Activated T-cell treated with anti-CD3 and anti-CD28 coated beads, Interleukin-2, amount 50 U/mL, for 1 hour (primary cell): Measurements from ENCODE around the gene PDCL2.
"Not testable (repeated sequence)": the region's sequence is repeated elsewhere in the genome, so short reads cannot be mapped to it uniquely, and the experiment has no call there.

Experiments used
- DNase-seq: peaks from one replicate; pipeline ENCODE4 v3.0.0-alpha.2; 2020

The PDCL2 gene

DNA sequence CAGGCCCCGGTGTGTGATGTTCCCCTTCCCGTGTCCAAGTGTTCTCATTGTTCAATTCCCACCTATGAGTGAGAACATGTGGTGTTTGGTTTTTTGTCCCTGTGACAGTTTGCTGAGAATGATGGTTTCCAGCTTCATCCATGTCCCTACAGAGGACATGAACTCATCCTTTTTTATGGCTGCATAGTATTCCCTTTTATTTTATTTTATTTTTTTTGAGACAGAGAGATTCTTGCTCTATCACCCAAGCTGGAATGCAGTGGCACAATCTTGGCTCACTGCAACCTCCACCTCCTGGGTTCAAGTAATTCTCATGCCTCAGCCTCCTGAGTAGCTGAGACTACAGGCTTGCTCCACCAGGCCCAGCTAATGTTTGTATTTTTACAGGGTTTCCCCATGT, 9.3 kb downstream of the PDCL2 start:
- DNase-seq, result not testable (repeated sequence)

- no peak for DNase-seq
These were observed 13.6 kb downstream of the PDCL2 start for GRCh38 chr4:55578341-55579010.

GRCh38 chr4:55575513-55575912, 16.5 kb downstream of the PDCL2 start:
- DNase-seq, result no peak

- no peak for DNase-seq
These were observed 17.8 kb downstream of the PDCL2 start for GRCh38 chr4:55574252-55574651.

GRCh38 chr4:55571806-55572205, 20.2 kb downstream of the PDCL2 start:
- DNase-seq, result no peak

DNA sequence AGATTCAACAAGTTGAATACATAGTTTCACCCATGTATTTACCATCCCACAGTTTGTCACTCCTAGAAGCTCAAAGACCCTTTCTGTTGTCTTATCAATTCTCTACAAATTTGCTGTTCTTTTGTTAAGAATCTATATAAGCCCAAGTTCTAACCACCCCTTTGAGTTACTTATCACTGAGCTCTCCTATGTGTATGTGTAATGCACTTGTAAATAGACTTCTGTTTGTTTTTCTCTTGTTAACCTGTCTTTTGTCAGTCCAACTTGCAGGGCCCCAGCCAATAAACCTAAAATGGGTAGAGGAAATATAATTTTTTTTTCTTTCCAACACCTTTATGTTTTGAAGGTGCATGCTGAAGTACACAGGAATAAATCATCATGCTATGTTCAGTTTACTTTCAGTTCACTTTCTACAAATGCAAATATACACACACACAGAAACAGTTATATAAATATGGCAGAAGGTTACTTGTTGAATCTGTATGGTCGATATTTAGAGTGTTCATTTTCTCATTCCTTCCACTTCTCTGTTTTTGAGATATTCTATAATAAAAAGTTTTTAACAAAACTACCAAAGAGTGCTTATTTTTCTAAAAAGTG, 23.0 kb downstream of the PDCL2 start:
- no peak for DNase-seq

- no peak for DNase-seq
These were observed 30.2 kb downstream of the PDCL2 start for GRCh38 chr4:55561889-55562288.

DNA sequence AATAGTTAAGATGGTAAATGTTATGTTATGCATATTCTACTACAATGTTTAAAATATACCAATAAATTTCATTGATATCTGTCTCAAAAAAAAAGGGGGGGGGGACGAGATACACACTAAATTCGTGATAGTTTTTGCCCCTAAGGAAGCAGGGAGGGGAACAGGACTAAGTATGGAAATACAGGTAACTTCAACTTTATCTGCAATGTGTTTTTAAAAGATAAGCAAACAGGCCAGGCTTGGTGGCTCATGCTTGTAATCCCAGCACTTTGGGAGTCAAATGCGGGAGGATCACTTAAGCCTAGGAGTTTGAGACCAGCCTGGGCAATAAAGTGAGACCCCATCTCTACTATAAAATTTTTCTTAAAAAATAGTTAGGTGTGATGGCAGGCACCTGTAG, 31.9 kb downstream of the PDCL2 start:
- DNase-seq, result no peak

GRCh38 chr4:55554453-55555030, 37.5 kb downstream of the PDCL2 start:
- DNase-seq, result no peak

DNA sequence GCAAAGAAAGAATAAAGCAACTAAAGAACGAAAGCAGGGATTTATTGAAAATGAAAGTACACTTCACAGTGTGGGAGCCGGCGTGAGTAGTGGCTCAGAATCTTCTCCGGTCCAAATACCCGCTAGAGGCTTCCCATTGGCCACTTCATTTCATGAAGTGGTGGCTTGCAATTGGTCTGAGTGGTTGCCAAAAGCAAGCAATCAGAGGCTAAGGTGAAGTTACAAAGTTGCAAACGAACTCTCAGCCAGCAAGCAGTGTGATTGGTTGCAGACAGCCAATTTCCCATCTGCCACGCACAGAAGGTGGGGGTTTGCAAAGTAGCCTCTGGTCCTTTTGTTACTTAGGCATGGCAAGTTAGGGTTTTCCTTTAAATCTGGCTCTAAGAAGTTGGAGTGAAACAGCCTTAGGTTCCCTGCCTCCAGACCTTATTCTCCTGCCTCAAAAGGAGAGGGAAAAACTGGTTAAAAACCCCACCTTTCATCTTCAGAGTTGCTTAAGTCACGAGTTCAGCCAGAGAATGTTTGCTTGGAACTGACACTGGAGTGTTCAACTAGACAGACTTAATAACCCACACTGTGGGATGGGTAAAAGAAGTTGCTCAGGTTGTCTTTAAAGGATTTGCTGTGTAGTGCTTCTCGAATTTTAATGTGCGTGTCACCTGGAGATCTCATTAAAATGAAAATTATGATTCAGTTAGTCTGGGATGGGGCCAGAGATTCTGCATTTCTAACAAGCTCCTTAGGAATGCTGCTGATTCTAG, 38.4 kb downstream of the PDCL2 start:
- DNase-seq, result no peak

DNA sequence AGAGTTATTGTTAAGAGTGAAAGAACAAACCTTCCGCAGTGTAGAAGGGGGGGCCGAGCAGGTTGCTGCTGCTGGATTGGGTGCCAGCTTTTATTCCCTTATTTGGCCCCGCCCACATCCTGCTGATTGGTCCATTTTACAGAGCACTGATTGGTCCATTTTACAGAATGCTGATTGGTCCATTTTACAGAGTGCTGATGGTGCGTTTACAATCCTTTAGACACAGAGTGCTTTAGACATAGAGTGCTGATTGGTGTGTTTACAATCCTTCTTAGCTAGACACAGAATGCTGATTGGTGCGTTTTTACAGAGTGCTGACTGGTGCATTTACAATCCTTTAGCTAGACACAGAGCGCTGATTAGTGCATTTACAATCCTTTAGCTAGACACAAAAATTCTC, 40.1 kb downstream of the PDCL2 start:
- DNase-seq, result not testable (repeated sequence)

DNA sequence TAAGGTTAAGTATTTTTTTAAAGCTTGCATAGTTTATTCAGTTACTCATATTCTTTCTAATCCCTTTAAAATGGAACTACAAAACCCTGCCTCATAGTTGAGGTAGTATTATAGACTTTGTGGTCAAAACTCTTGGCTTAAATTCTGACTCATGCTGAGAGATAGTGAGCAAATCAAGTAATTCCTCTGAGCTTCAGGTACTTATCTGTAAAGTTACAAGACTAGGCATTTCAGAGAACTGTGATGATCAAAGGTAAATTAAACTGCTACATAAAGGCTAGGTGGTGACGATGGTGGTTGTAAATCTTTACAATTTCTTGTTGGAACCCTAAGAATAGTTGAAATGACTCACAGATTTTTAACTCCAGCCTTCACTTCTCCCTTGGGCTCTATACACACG, 42.2 kb downstream of the PDCL2 start:
- DNase-seq, result no peak

- DNase-seq, result no peak
These were observed 44.1 kb downstream of the PDCL2 start for GRCh38 chr4:55547918-55548317.

GRCh38 chr4:55547466-55547770, 44.6 kb downstream of the PDCL2 start:
- DNase-seq, result no peak

DNA sequence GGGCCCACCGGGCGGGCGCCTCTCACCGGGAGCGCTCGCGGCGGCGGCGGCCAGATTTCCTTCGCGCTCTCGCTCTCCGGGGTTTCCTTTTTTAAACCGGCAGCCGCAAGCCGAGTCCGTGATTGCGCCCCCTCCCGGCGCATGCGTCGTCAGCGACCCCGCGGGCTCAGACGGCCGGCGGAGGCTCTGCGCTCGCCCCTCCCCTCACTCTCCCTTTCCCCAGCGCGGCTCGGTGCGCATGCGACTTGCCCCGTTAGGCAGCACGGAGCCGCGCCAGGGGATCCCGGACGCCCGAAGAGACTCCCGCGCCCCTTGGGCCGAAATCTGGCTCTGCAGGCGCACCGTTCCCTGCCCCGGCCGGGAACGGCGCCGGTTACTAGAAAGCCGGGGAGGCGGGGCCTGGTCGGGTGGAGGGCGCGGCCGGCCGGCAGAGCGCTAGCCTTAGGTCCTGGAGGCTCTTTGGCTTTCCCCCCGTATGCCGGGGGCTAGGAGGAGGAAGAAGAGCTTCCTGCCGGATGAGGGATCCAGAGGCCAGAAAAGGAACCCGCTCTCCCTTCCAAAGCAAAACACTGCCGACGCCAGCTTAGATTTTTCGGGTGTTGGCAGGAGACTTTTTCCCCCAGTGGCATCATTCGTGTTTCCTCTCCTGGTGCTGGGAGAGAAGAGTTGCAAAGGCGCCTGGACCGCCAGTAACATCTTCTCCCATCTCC, 45.1 kb downstream of the PDCL2 start, which contains the start of gene CLOCK:
Gene CLOCK, minus strand, starts transcription at position 154 of the 710 bp plus-strand sequence. CDS start 64,124 bp downstream, outside the sequence.
- peak; percentile 88 for DNase-seq

DNA sequence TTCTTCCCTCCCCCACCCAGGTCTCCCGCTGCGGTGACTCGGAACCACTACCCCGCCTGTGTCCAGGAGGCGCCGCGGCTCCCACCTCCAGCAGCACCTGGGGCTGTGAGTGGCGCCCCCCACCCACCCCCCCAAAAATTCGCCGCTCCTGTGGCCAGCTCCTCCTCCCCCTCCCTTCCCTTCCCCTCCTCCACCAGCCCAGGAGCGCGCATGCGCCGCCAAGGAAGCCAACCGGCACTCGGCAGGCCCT, 45.6 kb downstream of the PDCL2 start:
- no peak for DNase-seq

DNA sequence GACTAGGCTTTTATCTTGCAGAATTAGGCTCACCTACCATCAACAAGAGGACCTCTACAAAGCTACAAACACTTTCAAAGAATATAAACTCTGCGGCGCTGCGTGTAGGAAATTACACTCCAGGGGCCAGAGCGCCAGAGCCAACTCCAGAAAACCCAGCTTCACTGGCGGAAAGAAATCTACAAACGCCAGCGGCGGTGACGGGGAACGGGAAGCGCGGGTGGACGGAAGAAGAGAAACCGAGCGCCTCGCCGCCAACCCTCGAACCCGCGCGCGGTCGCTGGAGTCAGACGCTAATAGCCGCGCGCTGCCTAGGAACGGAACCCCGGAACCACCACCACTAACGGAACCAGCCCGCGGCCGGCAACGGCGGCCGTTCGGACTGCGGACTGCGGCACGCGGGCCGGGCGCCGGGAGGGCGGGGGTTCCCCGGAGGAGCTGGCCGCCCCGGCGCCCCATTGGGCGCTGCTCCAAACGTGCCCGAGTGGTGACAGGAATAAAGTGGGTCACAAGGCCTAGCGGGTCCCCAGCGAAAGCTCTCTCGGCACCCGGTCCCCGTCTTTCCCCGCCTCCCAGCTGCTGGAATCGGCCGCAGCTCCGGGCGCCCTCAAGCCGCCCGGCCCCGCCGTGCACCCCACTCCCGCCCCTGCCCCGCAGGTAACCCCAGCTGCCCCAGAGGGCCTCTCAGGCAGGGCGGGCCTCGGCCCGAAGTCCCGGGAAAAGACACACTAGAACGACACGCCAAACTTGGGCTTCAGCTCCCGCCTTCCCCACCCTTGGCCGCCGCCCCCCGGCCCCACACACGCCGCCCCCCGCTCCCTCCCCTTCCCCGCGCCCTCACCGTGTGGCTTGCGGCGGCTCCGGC, 46.2 kb downstream of the PDCL2 start:
- DNase-seq, result peak; percentile 71

DNA sequence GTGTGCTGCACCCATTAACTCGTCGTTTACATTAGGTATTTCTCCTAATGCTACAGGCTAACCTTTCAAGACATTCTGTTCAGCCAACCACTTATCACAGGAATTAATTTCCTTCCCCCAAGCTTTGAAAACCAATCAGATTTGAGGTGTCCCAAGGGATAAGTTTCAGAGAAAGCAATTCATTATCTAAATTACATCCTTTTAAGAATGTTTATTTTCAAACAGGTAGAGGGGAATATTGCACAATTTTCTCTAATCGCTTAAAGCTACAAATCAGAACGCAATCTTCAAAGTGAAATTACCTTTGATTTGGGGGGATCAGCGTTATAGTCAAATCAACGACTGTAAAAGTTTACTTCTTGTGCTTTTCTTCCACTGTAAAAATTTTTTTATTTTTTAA, 46.9 kb downstream of the PDCL2 start:
- DNase-seq, result no peak

- DNase-seq, result no peak
These were observed 48.2 kb downstream of the PDCL2 start for GRCh38 chr4:55543858-55544257.

- DNase-seq, result no peak
These were observed 51.8 kb downstream of the PDCL2 start for GRCh38 chr4:55540271-55540670.

DNA sequence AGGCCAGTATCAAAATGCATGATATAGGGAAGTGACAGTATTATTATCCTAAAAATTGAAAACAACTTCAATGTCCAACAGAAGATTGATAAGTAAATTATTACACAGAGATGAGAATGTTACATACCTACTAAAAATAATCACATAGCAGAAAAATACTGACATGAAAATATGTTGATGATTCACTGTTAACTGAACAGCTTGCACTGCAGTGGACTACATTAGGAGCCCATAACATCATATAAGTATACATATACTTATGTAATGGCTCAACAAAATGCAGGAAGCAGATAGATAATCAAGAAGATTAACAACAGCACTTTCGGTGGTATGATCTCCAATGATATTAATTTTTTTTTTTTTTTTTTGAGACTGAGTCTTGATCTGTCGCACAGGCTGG, 52.4 kb downstream of the PDCL2 start:
- DNase-seq, result no peak

DNA sequence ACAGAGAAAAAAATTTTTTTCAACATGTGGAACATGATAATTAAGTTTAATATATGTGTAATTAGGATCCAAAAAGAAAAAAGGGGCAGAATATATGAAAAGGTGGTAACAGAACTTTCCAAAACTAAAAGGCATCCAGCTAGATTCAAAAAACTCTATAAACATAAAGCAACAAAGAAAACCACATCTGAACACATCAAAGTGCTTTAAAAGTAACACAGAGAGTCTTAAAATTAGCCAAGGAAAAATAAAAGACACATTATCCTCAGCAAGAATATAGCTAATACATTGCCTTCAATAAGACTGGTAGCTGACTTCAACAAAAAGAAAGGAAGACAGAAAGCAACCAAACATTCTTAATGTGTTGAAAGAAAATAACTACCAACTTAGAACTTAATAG, 53.5 kb downstream of the PDCL2 start:
- no peak for DNase-seq

DNA sequence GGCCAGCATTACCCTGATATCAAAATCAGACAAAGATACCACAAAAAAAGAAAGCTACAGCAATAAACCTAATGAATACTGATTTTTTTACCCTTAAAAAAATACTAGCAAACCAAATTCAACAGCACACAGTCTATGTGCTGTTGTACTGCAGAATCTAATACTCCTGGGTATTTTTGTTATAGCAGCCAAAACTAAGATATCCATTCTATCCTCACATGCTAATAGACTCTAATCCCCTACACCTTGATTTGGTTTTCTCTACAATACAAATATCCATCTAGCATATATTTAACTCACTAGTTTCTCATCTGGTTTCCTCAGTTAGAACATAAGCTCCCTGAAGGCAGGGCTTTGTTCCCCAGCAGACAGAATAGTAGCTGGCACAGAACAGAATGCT, 57.7 kb downstream of the PDCL2 start:
- no peak for DNase-seq
